SK-N-SH treated with all-trans-retinoic acid at 6 μM for 48 hours (cell line): ENCODE results near the gene BTNL3.

Experiments
- CREB5 ChIP-seq: fragments of 250-450 bp; sonication (Bioruptor Pico); IDR thresholded peaks from 2 replicates; pipeline ENCODE4 v1.5.1; 2020; ENCODE audit warnings: low read depth, mild to moderate bottlenecking, moderate library complexity
- OSR1 ChIP-seq: fragments of 250-450 bp; sonication (Bioruptor Pico); IDR thresholded peaks from 2 replicates; pipeline ENCODE4 v1.8.0; 2022; ENCODE audit warnings: moderate library complexity, mild to moderate bottlenecking, inconsistent platforms
- RARB ChIP-seq: fragments of 250-450 bp; sonication (Bioruptor Pico); IDR thresholded peaks from 2 replicates; pipeline ENCODE4 v1.8.0; 2021; ENCODE audit warnings: mild to moderate bottlenecking, moderate library complexity
- SNAI2 ChIP-seq: fragments of 250-450 bp; sonication (Bioruptor Pico); IDR thresholded peaks from 2 replicates; pipeline ENCODE4 v1.5.0; 2020; ENCODE audit warnings: mild to moderate bottlenecking, moderate library complexity
- TCF4 ChIP-seq: fragments of 250-450 bp; sonication (Bioruptor Pico); IDR thresholded peaks from 2 replicates; pipeline ENCODE4 v1.8.0; 2021; ENCODE audit warnings: mild to moderate bottlenecking, moderate library complexity, borderline replicate concordance
- TSHZ2 ChIP-seq: fragments of 250-450 bp; sonication (Bioruptor Pico); IDR thresholded peaks from 2 replicates; pipeline ENCODE4 v1.5.0; 2020; ENCODE audit warnings: mild to moderate bottlenecking, moderate library complexity
- ZNF565 ChIP-seq: fragments of 450-650 bp; formaldehyde crosslinking; conservative IDR thresholded peaks from 2 replicates; pipeline ENCODE4 v1.5.0; 2020; ENCODE audit warnings: low read depth, mild to moderate bottlenecking, moderate library complexity
- TF ChIP-seq, protein P1 (sequence below): fragments of 250-450 bp; sonication (Bioruptor Pico); IDR thresholded peaks from 2 replicates; pipeline ENCODE4 v1.5.1; 2021; ENCODE audit warnings: mild to moderate bottlenecking, moderate library complexity
- TF ChIP-seq, protein P2 (sequence below): fragments of 250-450 bp; sonication (Bioruptor Pico); IDR thresholded peaks from 2 replicates; pipeline ENCODE4 v1.8.0; 2020; ENCODE audit warnings: mild to moderate bottlenecking, moderate library complexity, borderline replicate concordance

DNA sequence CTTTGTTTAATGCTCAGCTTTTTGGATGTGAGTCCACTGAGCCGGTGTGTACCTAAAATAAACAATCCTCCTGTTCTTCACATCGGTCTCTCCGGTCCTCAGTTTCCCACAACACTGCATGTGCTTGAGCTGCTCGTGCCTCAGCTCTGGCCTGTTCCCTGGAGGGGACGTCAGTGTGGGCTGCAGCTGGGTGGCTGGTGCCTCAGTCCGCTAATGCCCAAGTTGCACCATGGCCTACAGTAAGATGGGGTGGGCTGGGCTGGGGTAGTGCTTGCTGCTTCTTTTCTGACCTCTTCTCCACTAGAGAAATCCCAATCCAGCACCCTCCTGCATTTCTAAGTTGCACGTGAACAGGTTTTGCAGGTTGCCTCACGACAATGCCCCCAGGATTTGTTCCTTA is 50.8 kb downstream of the BTNL3 start:
- no peak for TF ChIP-seq CREB5 (CRISPR knock-in tag)
- no peak for TF ChIP-seq OSR1 (CRISPR knock-in tag)
- TF ChIP-seq TCF4 (CRISPR knock-in tag): no peak
- no peak for TF ChIP-seq TSHZ2 (CRISPR knock-in tag)
- no peak for TF ChIP-seq ZNF565 (CRISPR knock-in tag)
- no peak for TF ChIP-seq SNAI2 (CRISPR knock-in tag)
- TF ChIP-seq, protein P1, sequence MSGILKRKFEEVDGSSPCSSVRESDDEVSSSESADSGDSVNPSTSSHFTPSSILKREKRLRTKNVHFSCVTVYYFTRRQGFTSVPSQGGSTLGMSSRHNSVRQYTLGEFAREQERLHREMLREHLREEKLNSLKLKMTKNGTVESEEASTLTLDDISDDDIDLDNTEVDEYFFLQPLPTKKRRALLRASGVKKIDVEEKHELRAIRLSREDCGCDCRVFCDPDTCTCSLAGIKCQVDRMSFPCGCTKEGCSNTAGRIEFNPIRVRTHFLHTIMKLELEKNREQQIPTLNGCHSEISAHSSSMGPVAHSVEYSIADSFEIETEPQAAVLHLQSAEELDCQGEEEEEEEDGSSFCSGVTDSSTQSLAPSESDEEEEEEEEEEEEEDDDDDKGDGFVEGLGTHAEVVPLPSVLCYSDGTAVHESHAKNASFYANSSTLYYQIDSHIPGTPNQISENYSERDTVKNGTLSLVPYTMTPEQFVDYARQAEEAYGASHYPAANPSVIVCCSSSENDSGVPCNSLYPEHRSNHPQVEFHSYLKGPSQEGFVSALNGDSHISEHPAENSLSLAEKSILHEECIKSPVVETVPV (CRISPR knock-in tag): no peak
- TF ChIP-seq RARB (CRISPR knock-in tag): no peak
- TF ChIP-seq, protein P2, sequence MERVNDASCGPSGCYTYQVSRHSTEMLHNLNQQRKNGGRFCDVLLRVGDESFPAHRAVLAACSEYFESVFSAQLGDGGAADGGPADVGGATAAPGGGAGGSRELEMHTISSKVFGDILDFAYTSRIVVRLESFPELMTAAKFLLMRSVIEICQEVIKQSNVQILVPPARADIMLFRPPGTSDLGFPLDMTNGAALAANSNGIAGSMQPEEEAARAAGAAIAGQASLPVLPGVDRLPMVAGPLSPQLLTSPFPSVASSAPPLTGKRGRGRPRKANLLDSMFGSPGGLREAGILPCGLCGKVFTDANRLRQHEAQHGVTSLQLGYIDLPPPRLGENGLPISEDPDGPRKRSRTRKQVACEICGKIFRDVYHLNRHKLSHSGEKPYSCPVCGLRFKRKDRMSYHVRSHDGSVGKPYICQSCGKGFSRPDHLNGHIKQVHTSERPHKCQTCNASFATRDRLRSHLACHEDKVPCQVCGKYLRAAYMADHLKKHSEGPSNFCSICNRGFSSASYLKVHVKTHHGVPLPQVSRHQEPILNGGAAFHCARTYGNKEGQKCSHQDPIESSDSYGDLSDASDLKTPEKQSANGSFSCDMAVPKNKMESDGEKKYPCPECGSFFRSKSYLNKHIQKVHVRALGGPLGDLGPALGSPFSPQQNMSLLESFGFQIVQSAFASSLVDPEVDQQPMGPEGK: no peak
